ENCODE data around the gene DDAH1.
A peak's percentile ranks its signal among the peaks of the same experiment; 100 is the strongest.

DDAH1 gene

GRCh38 chr1:85464497-85465098, 361 bp downstream of the DDAH1 start:
- peak; percentile 41 for DNase-seq (ENCODE audit: low spot score)
- no peak for TF ChIP-seq CTCF (conservative IDR thresholded peaks at IDR 0.05; ENCODE audit: low read depth)
- CTCF ChIA-PET = interaction anchor here (1.5 to 2.1 kb wide), 2 partner anchors 22 to 117 kb away, joined by 3 to 7 read pairs; partner anchors contain the start of gene CCN1

GRCh38 chr1:85463731-85464496, 1.0 kb downstream of the DDAH1 start:
- peak; percentile 15 for DNase-seq (ENCODE audit: low spot score)
- ChIA-PET POLR2A (ENCODE audit: low non-redundant PET) (interaction anchor here (0.6 kb wide), 1 partner anchor 49 kb away, joined by 3 read pairs; no protein-coding TSS in a partner anchor), CTCF (interaction anchor here (2.1 kb wide), 1 partner anchor 117 kb away, joined by 7 read pairs; the partner anchor contains the start of gene CCN1)
- TF ChIP-seq CTCF (conservative IDR thresholded peaks at IDR 0.05; ENCODE audit: low read depth) = no peak
- H3K27ac ChIP-seq = peak overlapping the region; percentile 60

More at GRCh38 chr1:85464497-85465098, 361 bp downstream of the DDAH1 start:
- H3K27ac ChIP-seq = peak overlapping the region; percentile 60
- POLR2A ChIA-PET (ENCODE audit: low non-redundant PET) = no interaction called here

- POLR2A ChIA-PET (ENCODE audit: low non-redundant PET) = interaction anchor here (0.6 kb wide), 1 partner anchor 48 kb away, joined by 3 read pairs; no protein-coding TSS in a partner anchor
- DNase-seq (ENCODE audit: low spot score) = no peak
- TF ChIP-seq CTCF (conservative IDR thresholded peaks at IDR 0.05; ENCODE audit: low read depth) = no peak
- H3K27ac ChIP-seq = no peak overlapping the region
- CTCF ChIA-PET = interaction anchor here (0.6 to 2.1 kb wide), 2 partner anchors 108 to 118 kb away, joined by 3 to 7 read pairs; partner anchors contain the start of gene CCN1
Observed at GRCh38 chr1:85462931-85463649, 1.9 kb downstream of the DDAH1 start.

- POLR2A ChIA-PET (ENCODE audit: low non-redundant PET) = no interaction called here
- no peak for TF ChIP-seq CTCF (conservative IDR thresholded peaks at IDR 0.05; ENCODE audit: low read depth)
- H3K27ac ChIP-seq = no peak overlapping the region
- no peak for DNase-seq (ENCODE audit: low spot score)
- CTCF ChIA-PET = interaction anchor here (1.5 kb wide), 1 partner anchor 120 kb away, joined by 6 read pairs; the partner anchor contains the start of gene CCN1
Observed at GRCh38 chr1:85461216-85461918, 3.6 kb downstream of the DDAH1 start.

- no peak overlapping the region for H3K27ac ChIP-seq
- ChIA-PET CTCF (no interaction called here), POLR2A (ENCODE audit: low non-redundant PET) (no interaction called here)
- no peak for DNase-seq (ENCODE audit: low spot score)
- TF ChIP-seq CTCF (conservative IDR thresholded peaks at IDR 0.05; ENCODE audit: low read depth) = no peak
Observed at GRCh38 chr1:85460555-85461088, 4.3 kb downstream of the DDAH1 start.

Measured in RWPE1 (cell line).